Fibroblast of skin of abdomen (primary cell): ENCODE results near the gene DENND1A.
"Not testable (repeated sequence)": the region's sequence is repeated elsewhere in the genome, so short reads cannot be mapped to it uniquely, and the experiment has no call there.

Experiments used
- DNase-seq: peaks from one replicate; pipeline ENCODE4 v3.0.0-alpha.2; 2013

Gene DENND1A

DNA sequence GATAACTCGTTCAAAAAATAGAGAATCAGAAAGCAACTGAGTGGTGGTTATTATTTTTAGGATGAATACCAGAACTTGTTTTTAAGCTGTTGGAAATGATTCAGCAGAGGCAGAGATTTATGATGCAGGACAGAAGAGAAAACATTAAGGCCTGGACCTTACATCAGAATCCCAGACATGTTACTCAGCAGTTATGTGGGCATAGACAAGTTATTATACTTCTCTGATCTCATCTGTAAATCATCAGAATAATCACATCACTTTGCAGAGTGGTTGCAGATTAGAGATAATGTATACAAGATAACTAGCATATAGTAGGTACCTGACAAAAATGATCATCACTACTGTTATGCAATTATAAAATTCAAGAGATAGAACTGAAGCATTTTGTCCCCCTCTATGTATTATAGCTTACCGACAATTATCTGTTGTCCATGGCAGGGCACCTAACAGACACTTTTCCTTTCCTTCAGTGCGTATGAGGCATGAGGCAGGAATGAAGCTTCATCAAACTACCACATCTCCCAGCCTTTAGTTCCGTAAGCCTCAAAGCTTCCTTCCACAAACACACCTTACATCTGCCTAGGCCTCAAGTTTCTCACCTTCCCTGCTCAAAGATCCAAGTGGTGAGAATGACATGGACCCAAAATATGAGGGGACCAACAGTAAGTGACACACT is 165.9 kb downstream of the DENND1A start:
- DNase-seq: peak; percentile 90

DNA sequence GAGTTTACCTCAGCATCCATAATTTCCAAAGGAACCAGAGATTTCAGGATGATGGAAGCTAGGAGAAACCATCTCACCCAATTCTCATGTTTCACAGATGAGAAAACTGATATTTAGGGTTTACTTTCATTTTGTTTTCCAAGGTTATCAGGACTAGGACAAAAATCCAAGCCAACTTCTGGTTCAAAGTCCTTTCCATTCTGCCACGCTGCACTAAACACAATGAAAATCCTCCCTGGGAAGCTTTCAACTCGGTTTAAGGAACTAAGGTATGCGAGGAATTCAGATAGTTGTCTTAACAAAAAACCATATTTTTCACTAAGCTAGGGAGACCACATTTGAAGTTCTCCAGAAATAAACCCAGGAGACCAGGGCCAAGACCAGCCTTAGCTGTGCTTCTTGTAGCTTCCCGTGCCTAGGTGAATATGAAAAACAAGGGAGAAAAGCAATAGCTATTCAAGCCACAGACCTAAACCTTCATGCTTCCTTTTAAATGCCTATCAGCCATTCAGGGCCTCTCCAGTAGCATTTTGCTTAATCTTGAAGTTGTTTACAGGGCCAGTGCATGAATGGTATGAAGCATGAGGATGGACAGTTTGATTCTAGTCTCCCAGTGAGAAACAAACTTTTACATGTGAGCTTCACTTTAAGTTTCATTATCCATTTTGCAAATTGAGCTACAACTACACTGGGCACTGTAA is 167.9 kb downstream of the DENND1A start:
- peak; percentile 48 for DNase-seq

DNA sequence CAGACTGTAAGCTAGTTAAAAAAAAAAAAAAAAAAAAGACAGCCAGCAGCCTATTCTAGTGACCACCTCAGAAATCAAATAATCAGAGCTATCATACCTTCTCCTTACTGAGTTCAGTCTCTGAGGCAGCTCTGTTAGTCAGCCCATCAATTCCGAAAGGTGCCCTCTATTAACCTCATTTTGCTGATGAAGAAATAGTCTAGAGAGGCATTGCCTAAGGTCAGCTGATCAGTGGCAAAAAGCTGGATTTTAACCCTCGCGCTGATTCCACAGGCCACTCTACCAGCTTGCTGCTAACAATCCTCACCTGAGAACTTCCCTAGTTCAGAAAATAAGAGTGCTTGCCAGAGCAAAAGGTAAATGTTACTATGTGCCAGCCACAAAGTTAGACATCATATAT is 172.0 kb downstream of the DENND1A start:
- DNase-seq: no peak

DNA sequence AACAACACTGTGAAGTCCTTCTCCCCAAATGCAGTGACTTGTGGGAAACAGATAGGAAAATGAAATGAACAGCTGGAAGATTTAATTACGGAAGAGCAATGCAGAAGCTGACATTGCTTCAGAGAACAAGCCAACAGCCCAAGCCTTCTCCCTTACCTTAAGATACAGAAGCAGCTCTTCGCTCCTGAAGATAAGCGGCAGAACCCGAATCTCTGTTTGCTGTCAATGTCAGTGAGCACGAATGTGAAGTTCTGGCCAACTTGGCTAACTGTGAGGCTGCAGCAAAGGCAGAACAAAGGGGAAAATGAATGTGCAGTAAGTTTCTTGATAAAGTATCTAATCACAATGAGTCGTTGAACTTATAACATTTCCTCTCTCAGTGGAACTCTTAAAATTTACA is 172.4 kb downstream of the DENND1A start:
- DNase-seq: no peak

DNA sequence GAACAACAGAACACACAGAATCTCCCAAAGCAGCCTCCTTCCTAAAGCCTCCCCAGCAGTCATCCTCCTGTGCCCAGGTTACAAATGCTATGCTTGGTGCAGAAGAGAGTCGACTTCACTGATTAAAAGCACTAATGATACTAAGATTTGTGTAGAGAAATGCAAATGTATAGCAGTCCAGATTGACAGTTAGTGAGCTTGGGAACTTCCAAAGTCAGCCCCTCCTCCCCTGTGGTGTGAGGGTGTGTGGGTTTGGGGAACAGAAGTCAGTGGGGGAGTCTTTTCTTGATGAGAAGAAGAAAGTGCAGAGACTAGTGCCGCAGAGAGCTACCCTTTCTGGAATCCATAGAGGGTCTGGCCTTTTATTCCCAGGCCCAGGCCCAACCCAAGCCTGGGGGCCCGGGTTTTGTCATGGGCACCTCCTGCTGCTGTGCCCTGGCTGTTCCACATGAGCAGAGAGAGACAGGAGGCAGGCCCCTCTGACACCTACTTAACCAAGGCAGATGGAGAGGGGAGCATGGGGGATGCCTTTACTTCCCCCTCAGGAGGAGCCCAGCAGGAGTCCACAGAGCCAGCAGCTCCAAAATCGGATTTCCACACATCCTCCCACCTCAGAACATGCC is 173.3 kb downstream of the DENND1A start:
- no peak for DNase-seq

DNA sequence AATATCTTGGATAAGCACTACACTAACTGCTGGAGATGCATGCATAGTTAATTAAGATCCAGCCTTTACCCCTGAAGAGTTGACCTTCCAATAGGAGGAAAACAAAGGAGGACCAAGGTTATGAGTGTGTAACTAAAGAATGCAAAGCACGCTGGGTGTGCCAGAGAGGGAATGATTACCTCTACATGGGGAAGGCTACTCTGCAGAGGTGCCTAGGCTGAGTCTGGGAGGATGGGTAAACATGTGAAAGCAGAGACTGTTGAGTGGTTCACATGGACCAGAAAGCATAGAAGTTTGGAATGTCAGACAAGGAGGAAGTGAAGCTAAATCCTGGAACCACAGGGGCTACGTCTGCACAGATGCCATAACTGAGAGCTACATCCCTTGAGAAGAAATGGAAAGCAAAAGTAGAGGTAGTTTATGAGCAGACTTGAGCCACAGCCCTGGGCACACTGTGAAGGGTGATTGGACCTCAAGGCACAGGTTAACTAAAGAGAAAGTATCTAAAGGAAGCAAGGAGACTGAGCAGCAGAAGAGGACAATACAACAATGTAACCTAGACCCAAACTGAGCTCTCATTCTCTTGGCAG is 176.2 kb downstream of the DENND1A start:
- DNase-seq: no peak

DNA sequence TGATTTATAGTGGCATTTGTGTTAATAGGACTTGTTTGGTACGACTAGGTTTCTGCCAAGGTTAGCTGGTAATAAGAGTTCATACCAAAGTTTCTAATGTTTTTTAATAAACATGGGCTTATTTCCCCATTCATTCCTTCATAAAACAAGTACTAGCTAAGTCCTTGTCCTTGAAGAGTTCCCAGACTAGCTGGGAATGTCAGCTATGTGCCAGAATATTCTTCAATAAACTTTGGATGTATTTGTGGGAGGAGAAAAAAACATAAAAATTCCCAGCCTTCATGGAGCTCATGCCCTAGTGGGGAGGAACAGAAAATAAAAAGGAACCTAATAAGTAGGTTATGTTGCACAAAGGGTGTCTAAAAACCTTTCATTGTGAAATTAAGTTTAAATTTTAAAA is 176.9 kb downstream of the DENND1A start:
- DNase-seq: peak; percentile 39

DNA sequence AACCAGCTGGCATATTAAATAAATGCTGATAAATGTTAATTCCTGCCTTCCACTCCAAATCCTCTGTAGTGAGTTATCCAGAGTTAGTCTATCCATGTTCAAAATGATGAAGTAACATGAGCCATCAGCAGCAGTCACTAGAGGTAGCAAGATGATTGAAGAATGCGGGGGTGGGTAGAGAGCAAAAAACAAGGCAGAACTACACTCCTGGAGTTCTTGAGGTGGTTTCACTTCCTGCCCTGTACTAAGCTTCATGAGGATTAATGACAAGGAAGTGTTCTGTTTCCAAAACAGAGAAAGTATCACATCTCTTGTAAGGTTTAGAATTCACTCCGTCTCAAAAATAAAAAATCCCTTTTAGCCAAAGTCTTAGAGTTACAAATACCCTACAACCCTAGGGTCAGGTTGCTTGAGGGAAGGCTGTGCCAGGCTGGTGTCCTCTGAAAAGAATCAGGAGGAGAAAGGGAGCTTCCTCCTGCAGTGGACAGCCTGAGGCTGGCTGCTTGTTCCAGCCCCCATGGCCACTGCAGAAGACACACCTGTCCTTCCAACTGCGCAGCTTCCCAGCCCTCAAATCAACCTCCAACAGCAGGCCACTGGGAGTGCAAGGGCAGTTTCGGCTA is 180.2 kb downstream of the DENND1A start:
- peak; percentile 25 for DNase-seq

DNA sequence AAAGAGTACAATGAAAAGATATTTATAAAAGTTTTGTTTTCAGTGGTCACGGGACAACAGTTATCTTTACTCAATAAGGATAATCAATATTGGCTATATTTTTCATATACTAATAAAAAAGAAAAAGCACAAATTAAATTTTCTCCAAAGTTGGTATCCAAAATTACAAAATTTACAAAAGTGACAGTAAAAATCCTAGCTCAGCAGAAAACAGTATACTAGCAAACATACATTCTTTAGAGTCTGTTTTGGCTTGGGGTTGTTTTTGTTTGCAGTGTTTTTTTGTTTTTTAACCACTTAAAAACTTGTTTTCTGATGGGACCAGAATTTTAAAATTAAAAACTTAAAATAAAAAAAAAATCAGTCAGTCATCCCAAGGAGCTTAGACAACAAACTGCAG is 183.2 kb downstream of the DENND1A start:
- no peak for DNase-seq

DNA sequence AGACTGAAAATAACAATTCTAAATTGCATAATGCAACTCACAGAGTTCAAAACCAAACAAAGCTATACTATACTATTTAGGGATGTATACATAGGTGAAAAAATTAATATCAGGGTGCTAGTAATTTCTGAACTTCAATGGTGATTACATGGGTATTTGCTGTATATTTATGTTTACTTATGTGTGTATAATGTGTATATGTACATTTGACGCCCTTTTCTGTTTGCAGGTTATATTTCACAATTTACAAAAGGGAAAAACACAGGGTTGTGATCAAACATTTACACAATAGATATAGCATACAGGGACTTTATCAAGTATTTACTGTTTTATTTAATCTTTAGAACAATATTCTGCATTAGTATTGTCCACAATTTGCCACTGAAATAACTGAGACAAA is 184.0 kb downstream of the DENND1A start:
- no peak for DNase-seq

DNA sequence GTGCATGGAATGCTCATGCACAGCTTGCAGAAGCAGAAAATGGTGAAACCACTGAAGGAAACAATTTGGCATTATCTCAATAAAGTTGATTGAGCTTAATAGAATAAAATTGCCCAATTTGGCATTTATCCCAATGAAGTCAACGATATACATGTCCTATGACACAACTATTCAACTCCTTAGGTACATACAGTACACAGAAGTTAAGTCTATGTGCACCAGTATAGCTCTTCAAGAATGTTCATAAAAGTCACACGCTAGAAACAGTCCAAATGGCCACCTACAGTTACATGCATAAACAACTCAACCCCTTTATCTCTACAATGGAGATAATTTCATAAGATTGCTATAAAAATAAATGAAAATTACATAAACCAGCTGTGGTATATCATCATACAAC is 184.5 kb downstream of the DENND1A start:
- DNase-seq: no peak

DNA sequence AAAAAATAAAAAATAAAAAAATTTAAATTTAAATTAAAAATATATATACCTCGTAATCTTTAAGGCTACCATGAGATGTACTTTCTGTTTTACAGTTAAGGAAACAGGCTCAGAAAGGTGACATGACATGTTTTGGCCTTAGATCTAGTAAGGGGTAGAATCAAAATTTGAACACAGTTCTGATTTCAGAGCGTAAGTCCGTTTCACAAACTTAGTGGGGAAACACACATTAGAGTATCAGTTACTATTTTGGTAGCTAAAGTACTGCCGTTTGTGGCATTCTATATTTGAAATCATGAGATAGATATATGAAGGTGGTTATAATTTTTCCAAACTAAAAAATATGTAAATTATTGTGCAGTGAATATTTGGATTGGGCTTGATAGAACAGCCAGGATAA is 186.2 kb downstream of the DENND1A start:
- no peak for DNase-seq

DNA sequence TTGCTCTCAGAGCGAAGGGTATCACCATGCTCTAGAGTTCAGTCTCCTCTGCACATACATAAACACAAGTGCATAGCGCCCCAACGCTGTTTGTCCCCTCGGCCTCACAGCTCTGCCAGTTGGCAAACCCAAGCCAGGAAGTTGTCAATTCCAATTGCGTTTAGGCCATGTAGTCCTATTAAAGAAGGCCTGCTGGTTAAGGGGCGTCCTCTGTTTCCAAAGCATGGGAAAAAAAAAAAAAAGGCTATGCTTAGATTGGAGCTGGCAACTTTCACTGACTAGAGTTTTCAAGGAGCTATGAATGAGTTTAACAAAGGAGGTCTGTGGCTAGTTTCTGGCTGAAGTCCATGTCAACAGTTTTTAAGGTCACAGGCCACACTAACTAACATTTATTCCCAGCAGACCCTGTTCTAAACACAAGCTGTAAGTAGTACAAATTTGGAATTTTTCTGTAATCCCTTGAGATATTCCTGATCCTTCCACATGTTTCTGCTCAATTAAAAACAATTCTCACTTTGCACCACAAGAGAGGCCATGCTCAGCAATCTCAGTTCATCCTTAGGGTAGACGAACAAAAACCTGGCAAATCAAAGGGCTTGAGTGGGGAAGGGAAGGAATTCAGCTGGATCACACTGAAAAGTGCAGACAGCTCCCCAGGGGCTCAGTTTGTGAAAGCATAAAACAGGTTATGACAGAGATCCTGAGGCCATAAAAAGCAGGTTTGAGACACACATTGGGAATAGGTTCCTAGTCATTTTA is 187.7 kb downstream of the DENND1A start:
- peak; percentile 33 for DNase-seq

DNA sequence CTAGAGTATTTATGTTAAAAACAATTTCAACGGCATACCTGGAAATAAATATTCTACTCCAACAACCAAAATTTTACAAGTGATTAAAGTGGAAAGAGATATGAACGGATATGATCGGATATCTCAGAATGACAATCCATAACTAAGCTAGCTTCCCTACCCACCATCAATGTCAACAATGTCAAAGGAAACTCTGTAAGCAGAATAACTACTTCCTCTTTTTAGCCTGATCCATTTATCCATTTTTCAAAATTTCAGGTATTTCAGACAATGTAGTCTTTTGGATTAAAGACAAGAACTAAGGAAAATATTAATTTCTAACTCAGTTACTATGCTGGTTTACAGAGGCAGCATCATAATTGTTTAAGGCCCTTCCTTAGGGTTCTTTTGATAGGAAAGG is 188.7 kb downstream of the DENND1A start:
- no peak for DNase-seq

DNA sequence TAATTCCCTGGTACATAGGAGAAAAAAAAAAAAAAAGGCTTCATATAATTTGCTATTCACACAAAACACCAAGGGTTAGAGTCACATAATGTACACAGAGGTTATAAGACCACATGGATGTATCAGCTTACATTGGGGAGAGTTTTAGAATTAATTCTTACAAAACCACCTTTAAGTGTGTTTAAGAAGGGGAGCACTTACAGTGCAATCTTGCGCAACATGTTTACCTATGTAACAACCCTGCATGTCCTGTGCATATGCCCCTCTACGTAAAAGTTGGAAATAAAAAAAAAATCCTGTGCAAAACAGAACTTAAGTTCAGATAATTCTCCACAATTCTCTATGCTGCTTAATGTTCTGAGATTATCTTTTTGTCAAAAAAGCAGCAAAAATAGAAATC is 190.0 kb downstream of the DENND1A start:
- no peak for DNase-seq

DNA sequence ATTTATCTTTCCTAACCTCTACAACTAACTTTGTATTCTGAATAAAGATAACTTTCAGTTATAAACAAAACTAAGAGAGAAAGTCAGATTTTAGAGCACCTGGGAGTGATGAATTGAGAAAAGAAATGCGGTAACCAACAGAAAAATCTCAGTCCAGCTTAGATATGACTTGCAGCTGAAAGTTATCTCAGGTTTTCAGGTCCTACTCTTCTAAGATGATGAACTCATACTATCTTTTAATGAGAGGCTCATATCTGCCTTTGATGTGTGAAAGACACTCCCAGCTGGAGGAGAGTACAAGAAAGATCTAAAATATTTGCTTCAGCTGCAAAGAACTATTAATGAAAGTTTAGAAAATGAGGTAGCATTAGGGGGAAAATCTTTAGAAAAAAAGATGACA is 190.5 kb downstream of the DENND1A start:
- DNase-seq: no peak

DNA sequence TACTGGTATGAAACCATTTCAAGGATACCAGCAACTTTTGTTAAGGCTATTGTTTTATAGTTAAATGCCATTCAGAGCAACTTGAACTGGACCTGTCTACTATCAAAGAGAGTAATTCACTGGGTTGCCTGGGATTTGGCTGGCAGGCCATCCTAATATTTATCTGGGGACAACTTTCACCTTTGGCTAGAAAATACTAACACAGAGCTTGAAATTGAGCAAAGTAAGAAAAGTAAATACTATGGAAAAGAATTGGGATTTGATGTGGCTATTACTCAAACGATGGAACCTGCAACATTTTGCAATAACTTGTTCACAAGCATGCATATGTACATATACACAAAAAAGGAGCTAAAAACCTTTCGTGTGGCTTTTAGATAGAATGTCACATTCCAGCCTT is 191.3 kb downstream of the DENND1A start:
- DNase-seq: no peak

DNA sequence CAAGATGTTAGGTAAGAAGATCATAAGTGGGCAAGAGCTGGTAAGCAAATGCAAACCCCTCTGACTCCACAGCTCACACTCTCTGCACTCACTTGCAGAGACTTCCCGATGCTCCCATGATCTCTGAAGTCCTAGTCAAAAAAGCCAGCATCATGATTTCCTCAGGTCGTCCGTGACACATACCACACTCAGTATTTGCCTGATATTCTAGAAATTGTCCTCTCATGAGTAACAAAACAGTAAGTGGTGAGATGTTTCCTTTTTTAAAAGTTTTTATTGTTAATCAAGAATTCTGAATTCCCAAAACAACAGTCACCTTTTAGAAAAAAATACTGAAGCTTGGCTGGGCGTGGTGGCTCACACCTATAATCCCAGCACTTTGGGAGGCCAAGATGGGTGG is 194.6 kb downstream of the DENND1A start:
- DNase-seq: no peak

DNA sequence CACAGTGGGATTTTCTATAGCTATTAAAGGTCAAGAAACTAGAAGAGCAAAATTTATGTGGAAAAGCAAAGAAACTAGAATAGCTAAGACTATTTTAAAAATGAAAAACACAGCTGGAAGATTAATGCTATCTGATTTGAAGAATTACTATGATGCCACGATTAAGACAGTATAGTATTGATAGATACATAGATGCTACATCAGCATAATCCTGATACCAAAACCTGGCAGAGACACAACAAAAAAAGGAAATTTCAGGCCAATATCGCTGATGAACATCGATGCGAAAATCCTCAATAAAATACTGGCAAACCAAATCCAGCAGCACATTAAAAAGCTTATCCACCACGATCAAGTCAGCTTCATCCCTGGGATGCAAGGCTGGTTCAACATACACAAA is 201.4 kb downstream of the DENND1A start:
- DNase-seq: not testable (repeated sequence)

DNA sequence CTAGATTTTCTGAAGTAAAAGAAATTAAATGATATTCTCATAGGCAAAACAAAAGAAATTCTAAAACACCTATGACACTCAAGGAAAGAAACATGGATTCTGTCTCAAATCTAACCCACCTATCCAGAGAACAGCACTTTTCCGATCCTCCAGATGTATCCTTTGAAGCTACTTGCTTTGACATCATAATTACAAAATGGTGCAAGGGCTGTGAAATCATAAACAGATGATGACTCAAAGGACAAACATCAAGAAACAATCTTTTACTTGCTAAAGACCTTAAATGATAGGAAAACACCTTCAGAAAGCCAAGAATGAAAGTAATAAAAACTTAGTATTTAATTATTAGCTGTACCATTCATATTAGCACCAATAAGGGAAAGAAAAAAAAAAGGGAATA is 202.6 kb downstream of the DENND1A start:
- DNase-seq: peak; percentile 22

DNA sequence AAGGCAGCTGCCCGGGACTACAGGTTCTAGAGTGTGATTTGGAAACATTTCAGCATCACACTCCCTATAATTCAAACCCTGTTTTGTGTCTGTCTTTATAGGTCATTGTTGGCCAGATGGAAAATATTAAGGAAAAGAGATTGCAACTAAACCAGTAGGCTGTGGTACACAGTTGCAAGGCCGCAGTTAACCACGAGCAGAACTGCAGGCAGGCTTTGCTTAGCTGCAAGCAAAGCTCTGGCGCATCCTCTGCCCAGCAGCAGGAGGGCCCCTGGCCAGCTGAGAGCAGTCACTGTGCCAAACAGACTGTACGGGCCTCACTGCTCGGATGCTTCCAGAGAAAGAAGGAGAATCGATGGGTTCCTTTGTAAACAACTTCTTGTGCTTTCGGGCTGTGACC is 204.5 kb downstream of the DENND1A start:
- DNase-seq: peak; percentile 62

DNA sequence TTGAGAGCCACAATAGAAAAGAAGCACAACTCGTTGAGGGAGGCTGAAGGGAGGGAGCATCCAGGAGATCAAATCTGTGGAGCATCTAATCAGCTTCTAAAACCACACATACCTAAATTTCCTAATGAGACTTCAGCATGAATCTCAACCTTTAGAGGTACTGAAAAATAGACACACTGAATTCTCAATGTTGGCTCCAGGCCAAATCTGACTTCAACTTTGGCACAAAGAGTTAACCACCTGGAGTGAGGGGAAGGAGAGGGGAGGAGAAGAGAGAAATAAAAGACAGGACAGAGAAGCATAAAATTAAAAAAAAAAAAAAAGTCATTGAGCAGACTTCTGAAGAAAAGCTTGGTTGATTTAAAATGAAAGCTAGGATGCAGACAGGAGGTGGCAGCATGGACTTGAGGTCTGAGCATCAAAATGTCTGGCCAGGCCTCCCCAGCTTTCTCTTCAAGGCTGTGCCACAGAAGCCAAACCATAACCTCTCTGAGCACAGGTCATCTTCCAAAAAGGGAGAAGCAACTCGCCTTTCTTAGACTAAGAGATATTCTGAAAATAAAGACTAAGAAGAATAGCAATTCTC is 205.6 kb downstream of the DENND1A start:
- peak; percentile 53 for DNase-seq
